ENCODE results near the gene MED13L.
A peak's percentile ranks its signal among the peaks of the same experiment; 100 is the strongest.

The MED13L gene

DNA sequence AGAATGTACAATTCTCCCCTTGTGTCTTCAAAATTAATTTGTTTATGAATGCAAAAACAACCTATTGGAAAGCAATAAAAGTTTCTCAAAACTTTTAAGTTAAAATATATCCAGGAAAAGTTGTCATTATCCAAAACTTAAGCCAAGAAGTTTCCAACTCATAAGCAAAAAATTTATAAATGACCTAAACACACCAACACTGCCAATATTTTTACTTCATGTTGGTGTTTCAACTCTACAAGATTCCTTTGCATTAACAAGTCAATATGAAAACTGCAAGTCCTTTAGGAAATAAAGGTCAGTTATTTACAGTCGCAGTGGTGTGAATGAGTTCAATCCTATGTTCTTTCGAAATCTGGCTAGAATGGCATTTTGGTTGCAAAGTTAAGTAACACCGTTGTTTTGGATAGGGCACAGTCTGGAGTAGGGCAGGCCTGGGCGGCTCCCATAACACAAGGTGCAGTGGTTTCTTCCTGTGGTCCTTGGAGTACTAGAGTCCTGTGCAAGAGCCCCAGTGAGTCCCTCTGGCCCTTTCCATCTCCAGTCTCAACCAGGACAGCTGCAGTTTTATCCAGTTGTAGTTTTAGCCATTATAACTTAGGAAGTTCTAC is 151.4 kb downstream of the MED13L start:
- no peak for DNase-seq

DNA sequence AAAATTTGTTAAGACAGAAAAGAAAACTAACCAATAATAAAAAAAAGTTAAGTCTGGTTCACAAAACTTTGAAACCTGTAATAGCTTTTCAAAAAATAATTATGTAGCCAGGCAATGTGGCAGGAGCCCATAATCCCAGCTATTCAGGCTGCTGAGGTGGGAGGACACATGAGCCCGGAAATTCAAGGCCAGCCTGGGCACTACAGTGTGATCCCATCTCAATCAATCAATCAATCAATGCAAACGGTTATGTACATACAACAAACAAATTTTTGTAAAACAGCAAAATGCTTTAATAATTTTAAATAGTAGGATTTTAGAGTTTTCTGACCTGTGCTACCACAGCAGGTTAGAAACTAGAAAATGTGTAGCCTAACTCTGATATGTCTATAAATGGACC is 152.4 kb downstream of the MED13L start:
- no peak for DNase-seq

DNA sequence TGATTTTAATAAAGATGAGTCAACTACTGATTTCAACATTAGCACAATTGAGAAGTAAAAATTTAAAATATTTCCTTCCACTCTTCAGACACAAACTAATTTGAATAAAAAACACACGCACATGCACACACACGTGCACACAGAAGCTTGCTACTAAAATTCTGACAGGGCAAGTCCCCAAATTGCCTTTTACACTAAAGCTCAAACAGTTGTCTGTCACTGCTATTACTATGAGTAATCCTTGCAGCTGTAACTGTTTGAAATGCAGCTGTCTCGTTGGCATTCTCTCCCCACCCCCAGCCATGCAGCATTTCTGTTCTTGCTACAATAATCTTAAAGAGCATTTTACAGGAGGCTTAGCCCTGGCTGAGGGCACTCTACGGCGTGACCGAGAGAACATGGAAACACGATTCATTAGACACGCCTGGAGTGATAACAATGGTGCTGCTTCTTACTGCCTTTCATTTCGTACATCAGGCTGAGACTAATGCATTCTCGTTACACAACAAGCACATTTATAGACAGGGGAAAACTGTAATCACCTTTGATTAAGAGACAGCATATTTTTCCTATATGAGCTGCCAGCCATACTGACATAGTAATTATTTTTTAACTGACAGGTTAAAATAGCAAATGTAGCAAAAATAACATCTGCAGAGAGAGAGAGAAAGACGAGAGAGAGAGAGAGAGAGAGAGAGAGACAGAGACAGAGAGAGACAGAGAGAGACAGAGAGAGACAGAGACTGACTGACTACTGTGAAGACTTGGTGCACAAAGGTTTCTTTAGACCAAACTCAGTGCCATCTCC is 153.8 kb downstream of the MED13L start:
- peak in 1 of 5 experiments; percentile 84 for DNase-seq

DNA sequence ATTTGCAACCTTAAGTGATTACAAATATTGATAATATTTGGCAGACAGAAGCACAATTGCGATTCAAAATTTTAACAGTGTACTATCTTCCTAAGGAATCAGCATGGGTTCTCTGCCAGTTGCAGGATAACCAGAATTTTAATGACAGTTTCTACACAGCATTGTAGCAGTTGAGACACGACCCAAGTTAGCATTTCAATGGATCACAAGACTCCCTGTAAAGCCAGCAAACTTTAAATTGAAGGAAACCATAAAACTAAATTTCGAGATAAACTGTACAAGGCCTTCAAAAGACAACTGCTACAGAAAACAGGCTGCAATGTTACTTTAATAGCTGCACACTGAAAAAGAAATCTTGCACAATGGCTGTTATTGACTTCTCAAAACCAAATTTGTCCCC is 154.9 kb downstream of the MED13L start:
- no peak for DNase-seq

DNA sequence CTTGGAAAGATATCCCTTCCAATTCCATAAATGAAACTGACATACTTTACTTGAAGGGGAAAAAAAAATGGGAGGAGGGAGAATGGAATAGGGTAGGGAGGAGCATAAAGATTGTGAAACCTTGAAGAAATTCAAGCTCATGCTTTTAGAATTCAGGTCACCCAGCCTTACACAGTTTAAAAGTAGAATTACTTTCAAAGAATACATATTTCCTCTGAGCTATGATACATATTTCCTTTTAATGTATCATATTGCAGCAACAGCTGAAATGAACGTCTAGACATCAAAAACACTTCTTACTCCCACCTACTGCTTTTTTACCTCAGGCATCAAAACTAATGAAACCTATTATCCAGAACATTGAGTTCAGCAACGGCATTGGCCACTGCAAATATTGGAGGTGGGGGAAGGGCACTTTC is 156.0 kb downstream of the MED13L start:
- no peak for DNase-seq

DNA sequence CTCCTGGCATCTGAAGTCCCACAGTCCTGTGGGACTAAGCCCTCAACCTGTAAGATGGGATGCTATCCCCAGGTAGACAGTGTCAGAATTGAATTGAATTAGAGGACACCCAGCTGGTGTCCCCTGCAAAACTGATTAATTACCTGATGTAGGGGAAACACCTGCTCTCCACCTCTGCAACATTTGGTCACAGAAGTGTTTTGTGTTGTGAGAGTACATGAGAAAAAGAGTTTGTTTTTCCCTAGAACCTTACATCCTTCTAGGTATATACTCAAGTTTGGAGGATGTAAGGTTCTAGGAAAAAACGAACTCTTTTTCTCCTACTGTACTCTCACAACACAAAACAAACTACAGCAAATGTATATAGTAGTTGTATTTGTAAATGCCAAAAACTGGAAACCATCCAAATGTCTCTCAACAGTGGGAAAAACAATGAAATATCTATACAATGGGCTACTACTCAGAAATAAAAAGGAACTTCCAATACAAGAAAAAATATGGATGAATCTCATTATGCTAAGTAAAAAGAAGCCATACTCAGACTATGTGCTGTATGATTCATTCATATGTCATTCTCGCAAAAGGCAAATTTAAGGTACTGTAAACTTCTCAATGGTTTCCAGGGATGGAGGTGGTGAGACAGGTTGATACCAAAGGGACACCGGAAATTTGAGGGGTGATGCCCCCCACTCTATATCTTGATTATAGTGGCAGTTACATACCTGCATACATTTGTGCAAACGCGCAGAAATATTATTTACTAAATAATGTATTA is 160.7 kb downstream of the MED13L start:
- no peak for DNase-seq

DNA sequence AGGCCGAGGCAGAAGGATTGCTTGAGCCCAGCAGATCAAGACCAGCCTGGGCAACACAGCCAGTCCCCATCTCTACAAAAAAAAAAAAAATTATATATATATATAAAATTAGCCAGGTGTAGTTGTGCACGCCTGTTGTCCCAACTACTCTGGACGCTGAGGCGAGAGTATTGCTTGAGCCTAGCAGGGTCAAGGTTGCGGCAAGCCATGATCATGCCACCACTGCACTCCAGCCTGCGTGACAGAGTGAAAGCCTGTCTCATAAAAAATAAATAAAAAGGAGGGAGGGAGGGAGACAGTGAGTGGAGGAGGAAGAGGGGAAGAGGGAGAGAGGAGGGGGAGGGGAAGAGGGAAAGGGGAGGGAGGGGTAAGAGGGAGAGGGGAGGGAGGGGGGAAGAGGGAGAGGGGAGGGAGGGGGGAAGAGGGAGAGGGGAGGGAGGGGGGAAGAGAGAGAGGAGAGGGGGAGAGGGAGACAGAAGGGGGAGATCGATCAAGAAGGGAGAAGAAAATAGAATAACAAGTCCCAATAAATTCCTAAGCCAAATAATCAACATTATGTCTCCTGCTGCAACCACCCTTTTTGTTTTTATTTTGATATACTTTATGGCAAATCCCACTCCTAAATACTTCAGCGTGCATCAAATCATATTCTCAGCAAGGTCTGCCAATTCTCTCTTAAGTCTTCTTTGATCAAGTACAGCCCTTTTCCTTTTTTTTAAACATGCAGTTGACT is 163.9 kb downstream of the MED13L start:
- DNase-seq: no peak

DNA sequence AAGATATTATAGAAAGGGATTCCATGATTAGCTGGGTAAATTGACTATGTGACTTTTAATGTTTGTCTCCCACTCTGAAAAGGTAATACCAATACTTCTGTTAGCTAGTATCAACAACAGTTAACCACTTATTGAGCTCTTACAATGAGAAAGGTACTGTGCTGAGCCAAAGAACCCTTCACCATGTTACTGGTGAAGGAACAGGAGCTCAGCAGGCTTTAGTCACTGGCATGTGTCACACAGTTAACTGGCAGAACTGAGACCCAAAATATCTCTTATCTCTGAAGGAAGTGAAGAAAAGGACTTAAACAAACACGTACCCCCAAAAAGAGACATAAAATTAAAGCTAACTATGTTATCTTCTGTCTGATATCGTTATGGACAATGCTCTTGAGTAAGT is 170.6 kb downstream of the MED13L start:
- DNase-seq: no peak

DNA sequence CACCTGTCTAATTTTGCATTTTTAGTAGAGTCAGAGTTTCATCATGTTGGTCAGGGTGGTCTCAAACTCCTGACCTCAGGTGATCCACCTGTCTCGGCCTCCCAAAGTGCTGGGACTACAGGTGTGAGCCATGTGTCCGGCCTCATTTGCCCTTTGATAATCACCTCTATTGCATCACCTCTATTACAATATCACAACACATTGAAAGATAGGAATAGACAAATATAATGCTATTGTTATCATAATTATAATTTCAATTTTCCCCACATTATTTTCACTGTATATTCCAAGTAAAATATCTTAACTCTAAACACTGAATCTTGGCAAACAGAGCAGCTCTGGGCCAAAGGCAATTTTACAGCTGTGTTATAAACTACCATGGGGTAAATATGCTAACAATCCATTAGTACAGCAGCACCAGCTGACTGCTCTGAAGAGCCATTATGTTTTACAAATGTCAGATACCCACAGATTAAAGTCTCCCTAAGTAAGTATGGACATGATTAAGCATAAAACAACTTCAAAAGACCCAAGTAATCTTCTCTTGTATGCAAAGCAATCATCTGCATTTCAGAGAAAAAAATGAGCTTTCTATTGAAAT is 173.2 kb downstream of the MED13L start:
- no peak for DNase-seq

DNA sequence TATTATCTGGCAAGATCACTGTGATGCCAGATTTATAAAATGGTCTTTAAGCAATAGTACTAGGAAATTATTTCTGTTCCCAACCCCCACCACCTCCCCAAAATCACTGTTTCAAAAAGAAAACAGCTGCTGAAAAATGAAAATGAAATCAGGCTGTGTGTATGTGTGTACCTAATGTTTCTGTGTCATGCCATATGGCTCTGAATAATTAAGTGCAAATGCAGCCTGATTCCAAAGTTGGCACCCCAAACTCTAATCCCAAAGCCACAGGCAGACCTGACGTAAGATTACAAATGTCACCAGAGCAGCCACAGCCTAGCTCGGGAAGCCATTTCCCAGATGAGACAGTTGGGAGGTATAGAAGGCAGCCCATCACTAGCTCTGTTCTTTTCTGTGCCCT is 175.5 kb downstream of the MED13L start:
- DNase-seq: no peak

DNA sequence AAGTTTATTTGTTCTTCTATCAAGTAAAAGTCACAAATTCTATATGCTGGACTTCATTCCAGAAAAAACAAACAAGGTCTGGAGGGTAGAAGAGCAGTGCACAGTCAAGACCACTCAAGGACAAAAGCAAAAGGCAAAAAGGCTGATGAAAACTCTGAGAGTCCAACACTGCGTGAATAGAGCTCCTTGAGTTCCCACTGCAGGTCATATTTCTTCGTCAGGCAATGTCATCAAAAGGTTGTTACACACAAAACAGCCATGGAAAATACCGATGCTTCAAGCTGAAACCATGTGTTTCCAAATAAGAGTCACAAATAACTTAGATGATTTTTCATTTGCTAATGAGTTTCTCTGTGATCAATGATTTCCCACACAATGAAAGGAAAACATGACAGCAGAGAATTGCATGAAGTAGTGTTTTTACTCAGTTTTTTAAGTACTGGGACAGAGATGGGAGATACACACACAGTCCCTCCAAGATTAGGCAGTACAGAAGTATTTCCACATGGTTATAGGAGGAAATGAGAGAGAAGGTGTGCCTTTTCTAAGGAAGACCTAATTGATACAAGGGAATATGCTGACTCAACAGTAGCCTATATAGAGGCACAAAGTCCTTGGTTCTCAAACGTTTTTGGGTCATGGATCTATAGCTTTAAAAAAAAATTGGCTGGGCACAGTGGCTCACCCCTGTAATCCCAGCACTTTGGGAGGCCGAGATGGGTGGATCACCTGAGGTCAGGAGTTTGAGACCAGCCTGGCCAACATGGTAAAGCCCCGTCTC is 177.7 kb downstream of the MED13L start:
- no peak for DNase-seq

DNA sequence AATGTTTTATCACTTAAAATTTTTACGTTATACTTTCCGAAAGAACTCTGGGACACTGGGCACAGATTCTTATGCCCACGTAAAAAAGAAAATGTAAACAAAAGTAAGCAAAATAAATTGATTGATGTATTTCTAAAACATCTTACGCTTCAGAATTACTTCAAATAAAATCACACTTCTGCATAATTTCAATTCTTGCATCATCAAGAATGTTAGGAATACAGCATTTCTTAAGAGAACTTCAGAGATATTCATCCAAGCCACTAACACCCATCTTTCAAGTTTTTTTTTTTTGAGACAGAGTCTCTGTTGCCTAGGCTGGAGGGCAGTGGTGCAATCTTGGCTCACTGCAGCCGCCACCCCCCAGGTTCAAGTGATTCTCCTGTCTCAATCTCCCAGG is 180.6 kb downstream of the MED13L start:
- DNase-seq: no peak

DNA sequence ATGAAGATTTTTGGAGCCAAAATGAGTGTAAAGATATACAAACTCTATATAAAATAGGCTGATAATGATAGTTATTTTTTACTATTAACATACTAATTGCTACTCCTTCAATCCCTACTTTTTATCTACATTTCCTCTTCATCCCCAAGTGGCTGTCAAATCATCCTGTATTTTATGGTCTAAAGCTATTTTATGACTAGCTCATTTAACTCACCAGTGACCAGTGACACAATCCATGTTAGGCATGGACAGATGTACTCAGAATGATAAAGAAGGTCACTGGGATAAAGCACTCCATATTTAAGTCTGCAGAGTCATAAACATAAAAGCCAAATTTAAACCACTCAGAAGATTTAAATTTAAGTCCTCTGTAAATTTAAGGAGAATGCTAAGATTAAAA is 183.0 kb downstream of the MED13L start:
- DNase-seq: no peak

DNA sequence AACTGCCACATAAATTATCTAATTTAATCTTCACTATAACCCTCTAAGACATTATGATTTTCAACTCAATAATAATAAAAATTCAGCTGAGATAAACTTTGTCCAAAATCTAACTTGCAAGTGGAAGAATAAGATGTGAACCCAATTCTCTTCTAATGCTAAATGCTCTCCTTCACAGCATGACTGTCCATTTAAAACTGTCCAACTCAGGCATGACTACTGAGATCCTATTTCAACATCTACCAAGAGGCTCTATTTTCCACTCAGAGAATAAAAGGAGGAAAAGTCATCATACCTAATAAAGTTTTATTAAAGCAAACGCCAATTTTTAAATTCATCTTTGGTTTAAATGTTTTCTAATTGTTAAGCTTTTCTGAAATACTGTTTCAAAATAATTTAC is 183.6 kb downstream of the MED13L start:
- DNase-seq: no peak

DNA sequence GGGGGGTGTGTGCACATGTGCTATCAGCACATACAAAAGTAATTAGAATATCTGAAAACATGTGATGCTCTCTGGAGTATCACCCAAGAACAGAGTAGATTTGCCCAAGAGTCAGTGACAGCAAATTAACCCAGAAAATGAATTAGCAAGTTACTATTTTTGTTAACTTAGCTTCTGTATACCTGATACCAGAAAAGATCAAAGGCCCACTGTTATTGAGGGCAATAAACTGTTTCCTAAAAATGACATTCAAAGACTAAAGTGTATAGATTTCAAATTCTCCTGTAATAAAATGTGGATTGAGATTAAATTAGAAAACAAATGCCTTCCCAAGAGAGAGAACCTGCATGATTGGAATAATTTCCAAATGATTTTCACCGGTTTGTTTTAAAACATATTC is 184.7 kb downstream of the MED13L start:
- DNase-seq: no peak

DNA sequence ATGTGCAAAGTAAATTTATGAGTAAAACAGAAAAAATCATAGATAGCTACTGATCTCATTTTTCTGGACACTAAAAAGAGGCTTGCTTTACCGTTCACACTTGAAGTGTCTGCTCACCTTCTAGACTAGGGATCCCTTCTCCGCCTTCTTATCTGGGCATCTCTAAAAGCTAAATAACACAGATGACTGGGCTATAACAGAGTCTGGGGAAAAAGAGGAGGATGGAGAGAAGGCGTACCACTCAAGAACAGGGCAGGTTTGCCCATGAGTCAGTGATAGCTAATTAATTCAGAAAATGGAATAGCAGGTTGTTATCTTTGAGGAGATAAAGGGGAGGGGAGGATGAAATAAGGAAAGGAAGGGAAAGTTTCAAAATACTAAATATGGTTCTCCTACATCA is 185.3 kb downstream of the MED13L start:
- no peak for DNase-seq

DNA sequence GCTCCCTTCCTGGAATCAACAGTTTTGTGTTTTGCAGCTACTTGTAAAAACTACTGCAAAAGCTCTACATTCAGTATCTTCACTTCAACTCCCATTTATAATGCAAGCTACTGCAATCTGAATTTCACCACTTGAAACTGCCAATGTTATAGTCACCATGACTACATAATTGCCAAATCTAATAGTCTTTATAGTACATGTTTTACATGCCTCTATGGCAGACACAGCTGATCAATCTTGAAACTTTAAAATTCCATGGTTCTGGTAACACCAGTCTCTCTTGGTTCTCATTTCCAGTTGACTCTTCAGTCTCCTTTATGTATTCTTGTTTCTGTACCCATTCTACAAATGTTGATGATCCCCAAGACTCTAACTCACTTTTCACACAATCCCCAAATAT is 185.9 kb downstream of the MED13L start:
- DNase-seq: no peak

DNA sequence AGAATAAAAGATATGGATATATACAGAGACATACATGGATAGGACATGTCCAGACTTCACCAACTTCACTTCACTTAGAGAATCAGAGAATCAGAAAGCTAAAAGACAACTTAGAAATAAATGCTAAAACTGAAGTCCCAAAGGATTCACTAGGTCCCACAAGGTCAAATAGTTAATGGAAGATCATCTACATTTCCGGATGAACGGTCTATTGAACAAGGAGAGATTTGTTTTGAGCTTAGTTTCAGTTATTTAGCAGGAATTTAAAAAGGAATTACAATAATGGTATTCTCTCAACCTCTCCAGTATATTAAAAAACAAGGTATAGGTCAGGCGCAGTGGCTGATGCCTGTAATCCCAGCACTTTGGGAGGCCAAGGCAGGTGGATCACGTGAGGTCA is 187.0 kb downstream of the MED13L start:
- no peak for DNase-seq

DNA sequence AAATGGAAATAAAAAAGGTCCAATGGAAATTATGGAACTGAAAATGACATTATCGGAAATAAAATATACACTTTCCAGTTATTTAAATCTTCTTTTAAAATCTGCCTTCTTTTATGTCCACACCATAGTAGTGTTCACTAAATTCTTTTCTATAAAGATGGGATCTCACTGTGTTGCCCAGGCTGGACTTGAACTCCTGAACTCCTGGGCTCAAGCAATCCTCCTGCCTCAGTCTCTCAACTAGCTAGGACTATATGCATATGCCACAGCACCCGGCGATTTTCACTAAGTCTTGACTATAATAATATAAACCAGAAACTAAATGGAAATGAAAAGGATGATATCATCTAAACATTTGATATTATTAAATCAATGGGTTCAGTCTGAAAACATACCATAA is 188.4 kb downstream of the MED13L start:
- DNase-seq: no peak

DNA sequence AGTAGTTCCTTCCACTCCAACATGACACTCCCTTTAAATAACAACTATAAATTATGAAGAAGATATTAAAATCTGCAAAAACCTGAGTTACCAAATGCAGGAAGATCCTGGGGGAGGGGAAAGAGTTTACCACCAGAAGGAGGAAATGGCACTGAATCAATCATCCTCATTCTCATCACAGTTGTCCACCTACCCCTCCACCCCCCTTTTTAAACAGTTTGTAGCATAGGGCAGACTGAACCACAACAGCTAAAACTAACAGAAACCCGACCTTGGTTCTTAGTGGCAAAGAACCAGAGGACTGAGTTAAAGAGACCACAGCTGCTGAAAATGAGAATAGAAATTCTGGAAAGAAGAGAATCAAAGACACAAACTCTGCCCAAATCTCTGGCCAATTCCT is 189.5 kb downstream of the MED13L start:
- DNase-seq: peak in 1 of 5 experiments; percentile 87

DNA sequence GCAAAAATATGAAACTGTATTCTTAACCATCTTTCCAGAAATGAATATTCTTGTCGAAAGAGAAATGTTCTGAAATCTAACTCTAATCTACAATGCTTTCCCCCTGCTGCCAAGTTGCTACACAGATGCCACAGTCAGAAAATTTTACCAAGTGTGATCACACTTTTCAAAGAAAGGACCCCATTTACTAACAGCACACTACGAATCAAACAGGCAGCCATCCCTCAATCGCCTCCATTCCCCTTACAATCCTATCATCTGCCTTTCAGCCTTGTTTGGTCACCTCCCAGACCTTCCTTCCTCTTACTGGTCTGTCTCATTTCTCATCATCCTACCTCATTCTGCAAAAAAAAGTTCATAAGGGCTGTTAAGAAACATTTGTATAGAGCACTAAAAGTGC is 190.1 kb downstream of the MED13L start:
- peak in 1 of 5 experiments; percentile 72 for DNase-seq

DNA sequence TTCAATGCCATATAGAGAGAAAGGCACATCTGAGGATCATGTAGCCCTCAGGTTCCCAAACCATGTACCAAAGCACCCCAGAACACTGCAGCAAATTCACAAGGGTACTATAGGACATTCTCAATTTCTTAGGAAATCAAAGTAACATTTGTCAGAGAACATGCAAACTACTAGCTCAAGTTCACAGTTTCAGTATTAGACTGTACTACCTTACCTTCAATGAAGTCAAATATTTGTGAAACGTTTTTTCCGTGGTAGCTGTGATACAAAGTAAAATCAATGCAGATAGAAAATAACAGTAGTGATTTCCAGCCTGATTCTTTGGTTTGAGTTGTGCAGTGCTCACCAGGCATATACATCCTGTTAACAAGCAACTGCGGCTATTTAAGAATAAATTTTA is 197.1 kb downstream of the MED13L start:
- DNase-seq: peak in 1 of 5 experiments; percentile 79

Data from T-helper 2 cell (primary cell).